ENCODE measurements around the gene ATRN. TPM values are rescaled to one million over a fixed set of nuclear protein-coding genes. Genes with fewer than 3 reads are reported as not detected.
A peak's percentile ranks its signal among the peaks of the same experiment; 100 is the strongest.
"Not testable (repeated sequence)": the region's sequence is repeated elsewhere in the genome, so short reads cannot be mapped to it uniquely, and the experiment has no call there.

Gene ATRN
- total RNA-seq, 1 donor from 2014 or later: 45.9 TPM

- ATAC-seq (no peak), DNase-seq (ENCODE audit: low spot score) (no peak)
Observed at GRCh38 chr20:3514012-3514642, 43.3 kb downstream of the ATRN start.

- ATAC-seq: peak; percentile 57
Observed at GRCh38 chr20:3515379-3516170, 44.8 kb downstream of the ATRN start.

GRCh38 chr20:3521852-3522740, 51.3 kb downstream of the ATRN start:
- ATAC-seq: peak; percentile 37

More at GRCh38 chr20:3515379-3516170, 44.8 kb downstream of the ATRN start:
- DNase-seq (ENCODE audit: low spot score): no peak

GRCh38 chr20:3524696-3525095, 53.9 kb downstream of the ATRN start:
- ATAC-seq; DNase-seq (ENCODE audit: low spot score): not testable (repeated sequence)

More at GRCh38 chr20:3521852-3522740, 51.3 kb downstream of the ATRN start:
- DNase-seq (ENCODE audit: low spot score): no peak

- no peak for DNase-seq (ENCODE audit: low spot score)
- no peak for ATAC-seq
Observed at GRCh38 chr20:3532089-3532615, 61.3 kb downstream of the ATRN start.

- not testable (repeated sequence) for ATAC-seq; DNase-seq (ENCODE audit: low spot score)
Observed at GRCh38 chr20:3537733-3538132, 66.9 kb downstream of the ATRN start.

- DNase-seq (ENCODE audit: low spot score) (no peak), ATAC-seq (no peak)
Observed at GRCh38 chr20:3539311-3540107, 68.7 kb downstream of the ATRN start.

- DNase-seq (ENCODE audit: low spot score): peak; percentile 76
- ATAC-seq: peak; percentile 90
Observed at GRCh38 chr20:3541887-3542721, 71.3 kb downstream of the ATRN start.

- no peak for DNase-seq (ENCODE audit: low spot score)
- no peak for ATAC-seq
Observed at GRCh38 chr20:3543901-3544507, 73.2 kb downstream of the ATRN start.

- DNase-seq (ENCODE audit: low spot score) (no peak), ATAC-seq (no peak)
Observed at GRCh38 chr20:3545401-3545925, 74.6 kb downstream of the ATRN start.

- ATAC-seq: peak; percentile 38
- DNase-seq (ENCODE audit: low spot score): no peak
Observed at GRCh38 chr20:3547906-3548305, 77.1 kb downstream of the ATRN start.

- peak; percentile 72 for DNase-seq (ENCODE audit: low spot score)
- peak; percentile 87 for ATAC-seq
Observed at GRCh38 chr20:3550837-3551236, 80.0 kb downstream of the ATRN start.

- DNase-seq (ENCODE audit: low spot score) (no peak), ATAC-seq (no peak)
Observed at GRCh38 chr20:3551681-3552434, 81.0 kb downstream of the ATRN start.

- ATAC-seq: peak; percentile 57
Observed at GRCh38 chr20:3553663-3554062, 82.8 kb downstream of the ATRN start.

GRCh38 chr20:3557237-3557785, 86.5 kb downstream of the ATRN start:
- DNase-seq (ENCODE audit: low spot score) (no peak), ATAC-seq (no peak)

More at GRCh38 chr20:3553663-3554062, 82.8 kb downstream of the ATRN start:
- DNase-seq (ENCODE audit: low spot score): no peak

GRCh38 chr20:3559231-3559630, 88.4 kb downstream of the ATRN start:
- ATAC-seq (no peak), DNase-seq (ENCODE audit: low spot score) (no peak)

- DNase-seq (ENCODE audit: low spot score) (no peak), ATAC-seq (no peak)
Observed at GRCh38 chr20:3559637-3560036, 88.8 kb downstream of the ATRN start.
